T-helper 17 cell (primary cell): Measurements from ENCODE around the gene DBX2. TPM values are rescaled to one million over a fixed set of nuclear protein-coding genes. Genes with fewer than 3 reads are reported as not detected.

ENCODE experiments used
- ATAC-seq: fragments of 150-1000 bp; cut with Tn5 transposase; 2 replicates; pipeline ENCODE4 v1.10.0; 2021; ENCODE audit warnings: mild to moderate bottlenecking, moderate library complexity
- DNase-seq, 3 donors: peaks; one replicate each; pipeline versions ENCODE4 v3.0.0 to v3.0.0-alpha.2; 2020 to 2021
- H3K9me3 ChIP-seq: one replicate; pipeline ENCODE4 v1.7.0; 2013; ENCODE audit warnings: low read length, mild to moderate bottlenecking; ENCODE audit not compliant: control insufficient read depth, poor library complexity, severe bottlenecking
- H3K27ac Mint-ChIP-seq: one replicate; pipeline ENCODE4 v1.8.0; 2022; ENCODE audit warnings: mild to moderate bottlenecking, moderate library complexity, mixed read lengths
- H3K27me3 Mint-ChIP-seq: one replicate; pipeline ENCODE4 v1.8.0; 2022; ENCODE audit warnings: mixed read lengths
- H3K36me3 Mint-ChIP-seq: one replicate; pipeline ENCODE4 v1.8.0; 2022; ENCODE audit warnings: low read depth, mixed read lengths
- H3K4me1 Mint-ChIP-seq: one replicate; pipeline ENCODE4 v1.8.0; 2022; ENCODE audit warnings: mild to moderate bottlenecking, mixed read lengths
- H3K4me3 Mint-ChIP-seq: one replicate; pipeline ENCODE4 v1.8.0; 2022; ENCODE audit warnings: mild to moderate bottlenecking, moderate library complexity, mixed read lengths
- total RNA-seq, 4 donors: library from RNA in 2 of 4; stranded (reverse) in 2 of 4; gene quantifications; one replicate each; pipeline ENCODE4 v1.2.3 and lab custom pipeline; 2022 to 2026

The DBX2 gene
- total RNA-seq, 2 donors from 2014 or later: not detected

DNA sequence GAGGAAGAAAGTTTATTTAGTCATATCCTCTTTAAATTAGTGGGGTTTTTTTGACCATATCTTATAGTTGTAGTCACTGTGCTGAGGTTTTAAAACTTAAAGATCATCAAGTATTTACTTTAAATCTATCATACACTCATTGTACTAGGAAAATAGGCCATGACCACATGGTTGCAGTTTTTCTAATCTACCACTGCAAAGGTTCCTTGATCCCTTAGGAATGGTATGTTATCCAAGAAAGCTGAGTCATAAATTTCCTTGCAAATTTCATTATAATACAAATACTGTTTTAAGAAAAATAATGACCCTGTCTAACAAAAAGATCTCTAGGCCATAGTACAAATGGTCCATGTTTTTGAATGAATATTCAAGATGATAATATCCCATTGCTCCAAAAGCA lies 74.7 kb downstream of the DBX2 start:
- no peak overlapping the region for H3K4me3 Mint-ChIP-seq
- DNase-seq: no peak
- H3K36me3 Mint-ChIP-seq: no peaks in the 10 kb centered on the region
- ATAC-seq: no peak
- no peaks in the 10 kb centered on the region for H3K9me3 ChIP-seq
- peaks cover 19% of the 10 kb centered on the region for H3K27me3 Mint-ChIP-seq
- peaks cover 5% of the 10 kb centered on the region for H3K4me1 Mint-ChIP-seq
- H3K27ac Mint-ChIP-seq: no peak overlapping the region

GRCh38 chr12:44972746-44973421 lies 78.0 kb downstream of the DBX2 start:
- no peaks in the 10 kb centered on the region for H3K9me3 ChIP-seq
- H3K27me3 Mint-ChIP-seq: peaks cover 12% of the 10 kb centered on the region
- peak; percentile 39 for ATAC-seq
- no peak overlapping the region for H3K27ac Mint-ChIP-seq
- H3K4me3 Mint-ChIP-seq: no peak overlapping the region
- no peak for DNase-seq
- H3K36me3 Mint-ChIP-seq: no peaks in the 10 kb centered on the region
- H3K4me1 Mint-ChIP-seq: peaks cover 9% of the 10 kb centered on the region

- H3K36me3 Mint-ChIP-seq: no peaks in the 10 kb centered on the region
- DNase-seq: no peak
- H3K27ac Mint-ChIP-seq: no peak overlapping the region
- H3K27me3 Mint-ChIP-seq: peaks cover 12% of the 10 kb centered on the region
- ATAC-seq: no peak
- no peaks in the 10 kb centered on the region for H3K9me3 ChIP-seq
- peaks cover 9% of the 10 kb centered on the region for H3K4me1 Mint-ChIP-seq
- no peak overlapping the region for H3K4me3 Mint-ChIP-seq
Measured at GRCh38 chr12:44968965-44969364, 81.9 kb downstream of the DBX2 start.

Other genes with a start within 250 kb of the DBX2 start
- 100 to 1,000 TPM in 1 of 2 donors, 10 to 100 TPM in 1; 62.5 to 110 TPM for gene NELL2, start 174.8 kb downstream of the DBX2 start, total RNA-seq
- 10 to 100 TPM; 32.2 to 69.5 TPM for gene ANO6, start 165.0 kb upstream of the DBX2 start, total RNA-seq